Measurements from ENCODE around the gene IFNL3. TPM values are rescaled to one million over a fixed set of nuclear protein-coding genes. Genes with fewer than 3 reads are reported as not detected.

Gene IFNL3
- total RNA-seq, 1 donor from 2014 or later: not detected

DNA sequence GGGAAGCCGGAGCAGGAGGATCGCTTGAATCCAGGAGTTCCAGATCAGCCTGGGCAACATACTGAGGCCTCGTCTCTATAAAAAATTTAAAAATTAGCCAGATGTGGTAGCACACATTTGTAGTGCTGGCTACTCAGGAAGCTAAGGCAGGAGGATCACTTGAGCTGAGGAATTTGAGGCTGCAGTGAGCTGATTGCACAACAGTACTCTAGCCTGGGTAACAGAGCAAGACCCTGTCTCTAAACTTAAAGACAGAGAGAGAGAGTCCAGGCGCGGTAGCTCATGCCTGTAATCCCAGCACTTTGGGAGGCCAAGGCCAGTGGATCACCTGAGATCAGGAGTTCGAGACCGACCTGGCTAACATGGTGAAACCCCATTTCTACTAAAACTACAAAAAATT, 4.4 kb downstream of the IFNL3 start:
- Mint-ChIP-seq H3K4me1 (ENCODE audit: low read depth, unreplicated experiment) (no peaks in the 10 kb centered on the region), H3K4me3 (ENCODE audit: unreplicated experiment) (no peak overlapping the region), H3K27me3 (ENCODE audit: unreplicated experiment) (peaks cover 10% of the 10 kb centered on the region), H3K9me3 (ENCODE audit: unreplicated experiment) (no peaks in the 10 kb centered on the region), H3K36me3 (ENCODE audit: unreplicated experiment) (no peaks in the 10 kb centered on the region), H3K27ac (ENCODE audit: unreplicated experiment) (no peak overlapping the region)
- DNase-seq: no peak
- TF ChIP-seq, protein P1, sequence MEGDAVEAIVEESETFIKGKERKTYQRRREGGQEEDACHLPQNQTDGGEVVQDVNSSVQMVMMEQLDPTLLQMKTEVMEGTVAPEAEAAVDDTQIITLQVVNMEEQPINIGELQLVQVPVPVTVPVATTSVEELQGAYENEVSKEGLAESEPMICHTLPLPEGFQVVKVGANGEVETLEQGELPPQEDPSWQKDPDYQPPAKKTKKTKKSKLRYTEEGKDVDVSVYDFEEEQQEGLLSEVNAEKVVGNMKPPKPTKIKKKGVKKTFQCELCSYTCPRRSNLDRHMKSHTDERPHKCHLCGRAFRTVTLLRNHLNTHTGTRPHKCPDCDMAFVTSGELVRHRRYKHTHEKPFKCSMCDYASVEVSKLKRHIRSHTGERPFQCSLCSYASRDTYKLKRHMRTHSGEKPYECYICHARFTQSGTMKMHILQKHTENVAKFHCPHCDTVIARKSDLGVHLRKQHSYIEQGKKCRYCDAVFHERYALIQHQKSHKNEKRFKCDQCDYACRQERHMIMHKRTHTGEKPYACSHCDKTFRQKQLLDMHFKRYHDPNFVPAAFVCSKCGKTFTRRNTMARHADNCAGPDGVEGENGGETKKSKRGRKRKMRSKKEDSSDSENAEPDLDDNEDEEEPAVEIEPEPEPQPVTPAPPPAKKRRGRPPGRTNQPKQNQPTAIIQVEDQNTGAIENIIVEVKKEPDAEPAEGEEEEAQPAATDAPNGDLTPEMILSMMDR (IDR thresholded peaks at IDR 0.05; ENCODE audit: partially characterized antibody, unreplicated experiment): no peak

GRCh38 chr19:39238944-39239343, 5.9 kb downstream of the IFNL3 start:
- H3K4me3 Mint-ChIP-seq (ENCODE audit: unreplicated experiment): no peak overlapping the region
- no peak overlapping the region for H3K27ac Mint-ChIP-seq (ENCODE audit: unreplicated experiment)
- H3K4me1 Mint-ChIP-seq (ENCODE audit: low read depth, unreplicated experiment): no peaks in the 10 kb centered on the region
- H3K36me3 Mint-ChIP-seq (ENCODE audit: unreplicated experiment): no peaks in the 10 kb centered on the region
- no peak for DNase-seq
- TF ChIP-seq, protein P1 (IDR thresholded peaks at IDR 0.05; ENCODE audit: partially characterized antibody, unreplicated experiment): no peak
- H3K9me3 Mint-ChIP-seq (ENCODE audit: unreplicated experiment): no peaks in the 10 kb centered on the region
- H3K27me3 Mint-ChIP-seq (ENCODE audit: unreplicated experiment): peaks cover 13% of the 10 kb centered on the region

DNA sequence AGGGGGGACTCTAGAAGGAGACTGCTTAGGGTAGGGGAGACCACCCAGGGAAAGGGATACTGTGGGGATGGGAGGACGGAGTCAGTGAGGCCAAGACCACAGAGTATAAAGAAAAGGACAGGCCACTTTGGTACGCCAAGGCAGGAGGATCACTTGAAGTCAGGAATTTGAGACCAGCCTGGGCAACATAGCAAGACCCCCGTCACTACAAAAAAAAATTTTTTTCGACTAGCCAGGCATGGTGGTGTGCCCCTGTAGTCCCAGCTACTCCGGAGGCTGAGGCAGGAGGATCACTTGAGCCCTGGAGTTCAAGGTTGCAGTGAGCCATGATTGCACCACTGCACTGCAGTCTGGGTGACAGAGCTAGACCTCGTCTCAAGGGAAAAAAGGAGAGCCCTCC, 6.6 kb downstream of the IFNL3 start:
- no peak overlapping the region for H3K4me3 Mint-ChIP-seq (ENCODE audit: unreplicated experiment)
- no peaks in the 10 kb centered on the region for H3K36me3 Mint-ChIP-seq (ENCODE audit: unreplicated experiment)
- no peak for DNase-seq
- no peaks in the 10 kb centered on the region for H3K9me3 Mint-ChIP-seq (ENCODE audit: unreplicated experiment)
- TF ChIP-seq, protein P1 (IDR thresholded peaks at IDR 0.05; ENCODE audit: partially characterized antibody, unreplicated experiment): no peak
- no peaks in the 10 kb centered on the region for H3K4me1 Mint-ChIP-seq (ENCODE audit: low read depth, unreplicated experiment)
- no peak overlapping the region for H3K27ac Mint-ChIP-seq (ENCODE audit: unreplicated experiment)
- H3K27me3 Mint-ChIP-seq (ENCODE audit: unreplicated experiment): peaks cover 13% of the 10 kb centered on the region

- no peak overlapping the region for H3K27ac Mint-ChIP-seq (ENCODE audit: unreplicated experiment)
- no peak for DNase-seq
- TF ChIP-seq, protein P1 (IDR thresholded peaks at IDR 0.05; ENCODE audit: partially characterized antibody, unreplicated experiment): no peak
- no peak overlapping the region for H3K4me3 Mint-ChIP-seq (ENCODE audit: unreplicated experiment)
- peaks cover 12% of the 10 kb centered on the region for H3K27me3 Mint-ChIP-seq (ENCODE audit: unreplicated experiment)
- no peaks in the 10 kb centered on the region for H3K4me1 Mint-ChIP-seq (ENCODE audit: low read depth, unreplicated experiment)
- no peaks in the 10 kb centered on the region for H3K9me3 Mint-ChIP-seq (ENCODE audit: unreplicated experiment)
- H3K36me3 Mint-ChIP-seq (ENCODE audit: unreplicated experiment): no peaks in the 10 kb centered on the region
Measured at GRCh38 chr19:39237200-39238184, 7.3 kb downstream of the IFNL3 start.

DNA sequence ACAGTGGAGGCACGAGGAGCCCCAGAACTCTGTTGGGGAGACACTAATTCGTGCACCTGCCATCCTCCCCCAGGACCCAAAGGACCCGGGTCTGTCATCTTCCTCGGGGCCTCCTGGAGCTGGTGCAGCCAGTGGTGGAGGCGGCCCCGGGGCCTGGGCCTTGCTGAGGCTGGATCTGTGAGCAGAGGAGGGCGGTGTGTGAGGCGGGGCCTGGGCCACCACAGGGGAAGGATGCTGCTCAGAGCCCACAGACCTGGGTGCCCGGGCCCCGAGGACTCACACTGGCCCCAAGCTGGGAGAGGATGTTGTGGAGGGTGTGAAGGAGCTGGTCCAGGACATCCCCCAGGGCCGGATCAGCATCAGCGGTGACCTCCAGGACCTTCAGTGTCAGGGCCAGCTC, 8.3 kb downstream of the IFNL3 start:
- Mint-ChIP-seq H3K9me3 (ENCODE audit: unreplicated experiment) (no peaks in the 10 kb centered on the region), H3K4me3 (ENCODE audit: unreplicated experiment) (no peak overlapping the region), H3K27ac (ENCODE audit: unreplicated experiment) (no peak overlapping the region), H3K36me3 (ENCODE audit: unreplicated experiment) (no peaks in the 10 kb centered on the region), H3K4me1 (ENCODE audit: low read depth, unreplicated experiment) (no peaks in the 10 kb centered on the region), H3K27me3 (ENCODE audit: unreplicated experiment) (peaks cover 12% of the 10 kb centered on the region)
- DNase-seq: no peak
- TF ChIP-seq, protein P1 (IDR thresholded peaks at IDR 0.05; ENCODE audit: partially characterized antibody, unreplicated experiment): no peak

All from glutamatergic neuron (in vitro differentiated cells).